Memory B cell (primary cell): ENCODE data around the gene MACROD1.

Experiments used
- ATAC-seq: fragments of 150-1000 bp; cut with Tn5 transposase; 2 replicates; pipeline ENCODE4 v1.10.0; 2021; ENCODE audit warnings: low read depth, mild to moderate bottlenecking, moderate library complexity
- DNase-seq, 2 donors: peaks; one replicate each; pipeline ENCODE4 v3.0.0; 2022; ENCODE audit warnings: low spot score in 2 of 2
- H3K27ac Mint-ChIP-seq: one replicate; pipeline ENCODE4 v1.8.0; 2022; ENCODE audit warnings: mild to moderate bottlenecking, moderate library complexity, mixed read lengths
- H3K27me3 Mint-ChIP-seq: one replicate; pipeline ENCODE4 v1.8.0; 2022; ENCODE audit warnings: mixed read lengths
- H3K36me3 Mint-ChIP-seq: one replicate; pipeline ENCODE4 v1.8.0; 2022; ENCODE audit warnings: mild to moderate bottlenecking, mixed read lengths
- H3K4me1 Mint-ChIP-seq: one replicate; pipeline ENCODE4 v1.8.0; 2022; ENCODE audit warnings: mixed read lengths
- H3K4me3 Mint-ChIP-seq: one replicate; pipeline ENCODE4 v1.8.0; 2022; ENCODE audit warnings: mild to moderate bottlenecking, moderate library complexity, mixed read lengths
- H3K9me3 Mint-ChIP-seq: one replicate; pipeline ENCODE4 v1.8.0; 2022; ENCODE audit warnings: mixed read lengths

The MACROD1 gene

GRCh38 chr11:64043545-64043944, 122.4 kb downstream of the MACROD1 start:
- no peaks in the 10 kb centered on the region for H3K4me1 Mint-ChIP-seq
- peaks cover 9% of the 10 kb centered on the region for H3K27me3 Mint-ChIP-seq
- DNase-seq (no peak), ATAC-seq (no peak)
- no peak overlapping the region for H3K4me3 Mint-ChIP-seq
- H3K27ac Mint-ChIP-seq = no peak overlapping the region
- no peaks in the 10 kb centered on the region for H3K9me3 Mint-ChIP-seq
- H3K36me3 Mint-ChIP-seq = no peaks in the 10 kb centered on the region

GRCh38 chr11:64042301-64042700, 123.6 kb downstream of the MACROD1 start:
- H3K4me1 Mint-ChIP-seq = no peaks in the 10 kb centered on the region

GRCh38 chr11:64041846-64042245, 124.1 kb downstream of the MACROD1 start:
- Mint-ChIP-seq H3K27ac (no peak overlapping the region), H3K4me3 (no peak overlapping the region), H3K9me3 (no peaks in the 10 kb centered on the region), H3K27me3 (peaks cover 9% of the 10 kb centered on the region), H3K4me1 (no peaks in the 10 kb centered on the region), H3K36me3 (no peaks in the 10 kb centered on the region)
- DNase-seq (no peak), ATAC-seq (no peak)

More at GRCh38 chr11:64042301-64042700, 123.6 kb downstream of the MACROD1 start:
- peaks cover 9% of the 10 kb centered on the region for H3K27me3 Mint-ChIP-seq
- no peak for DNase-seq
- no peak overlapping the region for H3K4me3 Mint-ChIP-seq
- no peak for ATAC-seq
- no peak overlapping the region for H3K27ac Mint-ChIP-seq
- no peaks in the 10 kb centered on the region for H3K9me3 Mint-ChIP-seq
- H3K36me3 Mint-ChIP-seq = no peaks in the 10 kb centered on the region

- DNase-seq (no peak), ATAC-seq (no peak)
- Mint-ChIP-seq H3K27ac (no peak overlapping the region), H3K36me3 (no peaks in the 10 kb centered on the region), H3K4me1 (no peaks in the 10 kb centered on the region), H3K27me3 (peaks cover 9% of the 10 kb centered on the region), H3K9me3 (no peaks in the 10 kb centered on the region), H3K4me3 (no peak overlapping the region)
Observed at GRCh38 chr11:64040684-64041322, 125.1 kb downstream of the MACROD1 start.

- DNase-seq (no peak), ATAC-seq (no peak)
- Mint-ChIP-seq H3K27ac (no peak overlapping the region), H3K4me3 (no peak overlapping the region), H3K27me3 (peaks cover 16% of the 10 kb centered on the region), H3K9me3 (no peaks in the 10 kb centered on the region), H3K36me3 (peaks cover 2% of the 10 kb centered on the region), H3K4me1 (peaks cover 6% of the 10 kb centered on the region)
Observed at GRCh38 chr11:64039012-64039665, 126.8 kb downstream of the MACROD1 start.

GRCh38 chr11:64038500-64038899, 127.4 kb downstream of the MACROD1 start:
- Mint-ChIP-seq H3K27me3 (peaks cover 20% of the 10 kb centered on the region), H3K27ac (no peak overlapping the region), H3K4me3 (no peak overlapping the region), H3K4me1 (peaks cover 6% of the 10 kb centered on the region), H3K36me3 (peaks cover 2% of the 10 kb centered on the region), H3K9me3 (no peaks in the 10 kb centered on the region)
- DNase-seq = no peak
- no peak for ATAC-seq

- DNase-seq = no peak
- Mint-ChIP-seq H3K4me3 (no peak overlapping the region), H3K4me1 (peaks cover 6% of the 10 kb centered on the region), H3K36me3 (peaks cover 2% of the 10 kb centered on the region), H3K27ac (no peak overlapping the region), H3K27me3 (peaks cover 24% of the 10 kb centered on the region), H3K9me3 (no peaks in the 10 kb centered on the region)
- no peak for ATAC-seq
Observed at GRCh38 chr11:64037027-64037634, 128.8 kb downstream of the MACROD1 start.

GRCh38 chr11:64036087-64037026, 129.6 kb downstream of the MACROD1 start:
- Mint-ChIP-seq H3K4me3 (no peak overlapping the region), H3K27ac (no peak overlapping the region), H3K36me3 (peaks cover 2% of the 10 kb centered on the region), H3K4me1 (peaks cover 6% of the 10 kb centered on the region), H3K9me3 (no peaks in the 10 kb centered on the region), H3K27me3 (peaks cover 24% of the 10 kb centered on the region)
- DNase-seq (no peak), ATAC-seq (peak; percentile 35)

GRCh38 chr11:64035576-64035975, 130.3 kb downstream of the MACROD1 start, which contains the start of gene FLRT1:
Gene FLRT1 (plus strand): TSS chr11:64035931. CDS start chr11:64116268, 80,337 bp downstream.
- peaks cover 2% of the 10 kb centered on the region for H3K36me3 Mint-ChIP-seq
- peaks cover 6% of the 10 kb centered on the region for H3K4me1 Mint-ChIP-seq
- no peak within 1 kb of the TSS for H3K27ac Mint-ChIP-seq
- no peaks in the 10 kb centered on the region for H3K9me3 Mint-ChIP-seq
- ATAC-seq (no peak), DNase-seq (no peak)
- H3K4me3 Mint-ChIP-seq = peak within 1 kb of the TSS; percentile 80
- H3K27me3 Mint-ChIP-seq = peaks cover 25% of the 10 kb centered on the region

GRCh38 chr11:64035081-64035524, 130.8 kb downstream of the MACROD1 start:
- H3K4me1 Mint-ChIP-seq = peaks cover 6% of the 10 kb centered on the region
- H3K4me3 Mint-ChIP-seq = peak overlapping the region; percentile 80
- no peak for DNase-seq
- peaks cover 2% of the 10 kb centered on the region for H3K36me3 Mint-ChIP-seq
- peaks cover 25% of the 10 kb centered on the region for H3K27me3 Mint-ChIP-seq
- ATAC-seq = no peak
- H3K9me3 Mint-ChIP-seq = no peaks in the 10 kb centered on the region
- H3K27ac Mint-ChIP-seq = no peak overlapping the region

GRCh38 chr11:64034411-64034811, 131.5 kb downstream of the MACROD1 start:
- Mint-ChIP-seq H3K36me3 (peaks cover 2% of the 10 kb centered on the region), H3K27me3 (peaks cover 27% of the 10 kb centered on the region), H3K4me3 (no peak overlapping the region), H3K27ac (no peak overlapping the region), H3K4me1 (peaks cover 6% of the 10 kb centered on the region), H3K9me3 (no peaks in the 10 kb centered on the region)
- no peak for ATAC-seq
- no peak for DNase-seq

GRCh38 chr11:64032050-64032449, 133.9 kb downstream of the MACROD1 start:
- H3K4me1 Mint-ChIP-seq = peaks cover 6% of the 10 kb centered on the region
- no peak overlapping the region for H3K27ac Mint-ChIP-seq
- ATAC-seq (no peak), DNase-seq (no peak)
- no peak overlapping the region for H3K4me3 Mint-ChIP-seq
- H3K36me3 Mint-ChIP-seq = peaks cover 2% of the 10 kb centered on the region
- no peaks in the 10 kb centered on the region for H3K9me3 Mint-ChIP-seq
- peaks cover 34% of the 10 kb centered on the region for H3K27me3 Mint-ChIP-seq

- no peak overlapping the region for H3K4me3 Mint-ChIP-seq
- no peaks in the 10 kb centered on the region for H3K9me3 Mint-ChIP-seq
- no peak overlapping the region for H3K27ac Mint-ChIP-seq
- DNase-seq (no peak), ATAC-seq (no peak)
- peaks cover 6% of the 10 kb centered on the region for H3K4me1 Mint-ChIP-seq
- peaks cover 40% of the 10 kb centered on the region for H3K27me3 Mint-ChIP-seq
- peaks cover 2% of the 10 kb centered on the region for H3K36me3 Mint-ChIP-seq
Observed at GRCh38 chr11:64031001-64031400, 134.9 kb downstream of the MACROD1 start.
